Kidney epithelial cell (primary cell): ENCODE data around the gene SRGN. TPM values are rescaled to one million over a fixed set of nuclear protein-coding genes. Genes with fewer than 3 reads are reported as not detected.

Experiments
- DNase-seq: peaks from one replicate; pipeline ENCODE4 v3.0.0-alpha.2; 2010; ENCODE audit warnings: low read depth
- H3K27me3 ChIP-seq: 2 replicates; pipeline ENCODE4 v1.6.0; 2011; ENCODE audit warnings: low read length; ENCODE audit not compliant: control insufficient read depth, insufficient read depth
- H3K36me3 ChIP-seq: 2 replicates; pipeline ENCODE4 v1.5.1; 2011; ENCODE audit warnings: low read length; ENCODE audit not compliant: control insufficient read depth, insufficient read depth
- H3K4me3 ChIP-seq: 2 replicates; pipeline ENCODE4 v1.5.1; 2011; ENCODE audit warnings: low read depth, mild to moderate bottlenecking, control low read depth, low read length
- CTCF ChIP-seq: IDR thresholded peaks from 2 replicates; pipeline ENCODE4 v1.5.1; 2011; ENCODE audit warnings: mild to moderate bottlenecking, moderate library complexity, low read length, control low read depth, inconsistent platforms; ENCODE audit not compliant: insufficient read depth, poor library complexity, severe bottlenecking
- total RNA-seq: library from RNA; depleted of rRNA; stranded (reverse); fragments of >200 nt; gene quantifications from 2 replicates; pipeline ENCODE4 v1.2.3, GENCODE V29; 2015

The SRGN gene
- total RNA-seq, 1 donor from 2014 or later = 1.5 TPM

- no peak for DNase-seq
- H3K36me3 ChIP-seq = no peaks in the 10 kb centered on the region
- TF ChIP-seq CTCF = no peak
- H3K4me3 ChIP-seq = no peak overlapping the region
- H3K27me3 ChIP-seq = no peaks in the 10 kb centered on the region
Observed at GRCh38 chr10:69142983-69143382, 55.1 kb downstream of the SRGN start.

- Histone ChIP-seq H3K36me3 (no peaks in the 10 kb centered on the region), H3K4me3 (no peak overlapping the region), H3K27me3 (no peaks in the 10 kb centered on the region)
- no peak for TF ChIP-seq CTCF
- DNase-seq = no peak
Observed at GRCh38 chr10:69145329-69145728, 57.4 kb downstream of the SRGN start.

GRCh38 chr10:69145864-69146263 is 58.0 kb downstream of the SRGN start:
- no peaks in the 10 kb centered on the region for H3K27me3 ChIP-seq
- no peak overlapping the region for H3K4me3 ChIP-seq
- no peaks in the 10 kb centered on the region for H3K36me3 ChIP-seq
- no peak for DNase-seq
- TF ChIP-seq CTCF = no peak

GRCh38 chr10:69146759-69147158 is 58.9 kb downstream of the SRGN start:
- DNase-seq = no peak
- no peak overlapping the region for H3K4me3 ChIP-seq
- H3K36me3 ChIP-seq = no peaks in the 10 kb centered on the region
- TF ChIP-seq CTCF = no peak
- H3K27me3 ChIP-seq = no peaks in the 10 kb centered on the region

- no peaks in the 10 kb centered on the region for H3K36me3 ChIP-seq
- TF ChIP-seq CTCF = no peak
- no peak overlapping the region for H3K4me3 ChIP-seq
- no peak for DNase-seq
- H3K27me3 ChIP-seq = no peaks in the 10 kb centered on the region
Observed at GRCh38 chr10:69151984-69152383, 64.1 kb downstream of the SRGN start.

GRCh38 chr10:69153227-69153626 is 65.3 kb downstream of the SRGN start:
- H3K27me3 ChIP-seq = no peaks in the 10 kb centered on the region
- no peak overlapping the region for H3K4me3 ChIP-seq
- no peak for TF ChIP-seq CTCF
- no peaks in the 10 kb centered on the region for H3K36me3 ChIP-seq
- DNase-seq = no peak
